Ishikawa (cell line): ENCODE measurements around the gene ZFAND3.

ENCODE experiments used
- CEBPB ChIP-seq: IDR thresholded peaks from 2 replicates; pipeline ENCODE4 v1.6.1; 2012
- CREB1 ChIP-seq: IDR thresholded peaks from 2 replicates; pipeline ENCODE4 v1.6.1; 2012; ENCODE audit warnings: low read depth
- EGR1 ChIP-seq: IDR thresholded peaks from 2 replicates; pipeline ENCODE4 v1.6.1; 2012
- EP300 ChIP-seq: IDR thresholded peaks from 2 replicates; pipeline ENCODE4 v1.6.1; 2012; ENCODE audit warnings: borderline replicate concordance
- FOXM1 ChIP-seq: IDR thresholded peaks from 2 replicates; pipeline ENCODE4 v1.6.1; 2012; ENCODE audit warnings: low read depth, borderline replicate concordance
- NFIC ChIP-seq: IDR thresholded peaks from 2 replicates; pipeline ENCODE4 v1.6.1; 2012
- RAD21 ChIP-seq: IDR thresholded peaks from 2 replicates; pipeline ENCODE4 v1.6.1; 2012; ENCODE audit warnings: low read depth
- TCF12 ChIP-seq: IDR thresholded peaks from 2 replicates; pipeline ENCODE4 v1.6.1; 2012; ENCODE audit warnings: low read depth
- TEAD4 ChIP-seq: IDR thresholded peaks from 2 replicates; pipeline ENCODE4 v1.6.1; 2012
- YY1 ChIP-seq: IDR thresholded peaks from 2 replicates; pipeline ENCODE4 v1.6.1; 2012; ENCODE audit warnings: low read depth
- TF ChIP-seq, protein P1 (sequence below): IDR thresholded peaks from 2 replicates; pipeline ENCODE4 v1.6.1; 2012
- TF ChIP-seq, protein P2 (sequence below): IDR thresholded peaks from 2 replicates; pipeline ENCODE4 v1.6.1; 2012; ENCODE audit warnings: low read depth, mild to moderate bottlenecking

DNA sequence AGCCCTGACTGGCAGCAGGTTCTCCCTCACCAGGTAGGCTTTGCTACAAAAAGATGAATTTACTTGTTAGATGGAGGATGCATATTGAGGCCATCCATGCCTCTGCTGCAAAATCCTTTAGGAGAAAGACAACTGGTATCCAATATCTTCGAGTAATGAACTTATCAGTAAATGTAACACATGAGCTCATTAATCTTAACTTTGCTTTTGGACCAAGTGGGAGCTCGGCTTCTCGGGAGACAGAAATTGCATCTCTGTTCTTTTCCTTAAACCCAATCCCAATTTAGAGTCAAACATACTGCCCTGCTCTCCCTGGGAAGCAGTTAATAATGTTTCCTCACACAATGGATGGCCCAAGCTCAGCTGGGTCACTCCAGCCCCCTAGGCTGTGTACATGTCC is 330.5 kb downstream of the ZFAND3 start:
- TF ChIP-seq, protein P1, sequence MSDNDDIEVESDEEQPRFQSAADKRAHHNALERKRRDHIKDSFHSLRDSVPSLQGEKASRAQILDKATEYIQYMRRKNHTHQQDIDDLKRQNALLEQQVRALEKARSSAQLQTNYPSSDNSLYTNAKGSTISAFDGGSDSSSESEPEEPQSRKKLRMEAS = no peak
- TF ChIP-seq TEAD4 (no peak), EGR1 (no peak), CEBPB (no peak), EP300 (no peak), NFIC (no peak), RAD21 (no peak), YY1 (no peak), FOXM1 (no peak), TCF12 (no peak), CREB1 (no peak)
- TF ChIP-seq, protein P2, sequence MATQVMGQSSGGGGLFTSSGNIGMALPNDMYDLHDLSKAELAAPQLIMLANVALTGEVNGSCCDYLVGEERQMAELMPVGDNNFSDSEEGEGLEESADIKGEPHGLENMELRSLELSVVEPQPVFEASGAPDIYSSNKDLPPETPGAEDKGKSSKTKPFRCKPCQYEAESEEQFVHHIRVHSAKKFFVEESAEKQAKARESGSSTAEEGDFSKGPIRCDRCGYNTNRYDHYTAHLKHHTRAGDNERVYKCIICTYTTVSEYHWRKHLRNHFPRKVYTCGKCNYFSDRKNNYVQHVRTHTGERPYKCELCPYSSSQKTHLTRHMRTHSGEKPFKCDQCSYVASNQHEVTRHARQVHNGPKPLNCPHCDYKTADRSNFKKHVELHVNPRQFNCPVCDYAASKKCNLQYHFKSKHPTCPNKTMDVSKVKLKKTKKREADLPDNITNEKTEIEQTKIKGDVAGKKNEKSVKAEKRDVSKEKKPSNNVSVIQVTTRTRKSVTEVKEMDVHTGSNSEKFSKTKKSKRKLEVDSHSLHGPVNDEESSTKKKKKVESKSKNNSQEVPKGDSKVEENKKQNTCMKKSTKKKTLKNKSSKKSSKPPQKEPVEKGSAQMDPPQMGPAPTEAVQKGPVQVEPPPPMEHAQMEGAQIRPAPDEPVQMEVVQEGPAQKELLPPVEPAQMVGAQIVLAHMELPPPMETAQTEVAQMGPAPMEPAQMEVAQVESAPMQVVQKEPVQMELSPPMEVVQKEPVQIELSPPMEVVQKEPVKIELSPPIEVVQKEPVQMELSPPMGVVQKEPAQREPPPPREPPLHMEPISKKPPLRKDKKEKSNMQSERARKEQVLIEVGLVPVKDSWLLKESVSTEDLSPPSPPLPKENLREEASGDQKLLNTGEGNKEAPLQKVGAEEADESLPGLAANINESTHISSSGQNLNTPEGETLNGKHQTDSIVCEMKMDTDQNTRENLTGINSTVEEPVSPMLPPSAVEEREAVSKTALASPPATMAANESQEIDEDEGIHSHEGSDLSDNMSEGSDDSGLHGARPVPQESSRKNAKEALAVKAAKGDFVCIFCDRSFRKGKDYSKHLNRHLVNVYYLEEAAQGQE = no peak
